Measurements from ENCODE around the gene RXFP4. TPM values are rescaled to one million over a fixed set of nuclear protein-coding genes. Genes with fewer than 3 reads are reported as not detected.
A peak's percentile ranks its signal among the peaks of the same experiment; 100 is the strongest.

Gene RXFP4
- total and polyA plus RNA-seq, 2 of the 13 experiments (the other 11 are each of a cell fraction or from before 2014, with no cell fraction given) = 0.38 to 1.4 TPM

DNA sequence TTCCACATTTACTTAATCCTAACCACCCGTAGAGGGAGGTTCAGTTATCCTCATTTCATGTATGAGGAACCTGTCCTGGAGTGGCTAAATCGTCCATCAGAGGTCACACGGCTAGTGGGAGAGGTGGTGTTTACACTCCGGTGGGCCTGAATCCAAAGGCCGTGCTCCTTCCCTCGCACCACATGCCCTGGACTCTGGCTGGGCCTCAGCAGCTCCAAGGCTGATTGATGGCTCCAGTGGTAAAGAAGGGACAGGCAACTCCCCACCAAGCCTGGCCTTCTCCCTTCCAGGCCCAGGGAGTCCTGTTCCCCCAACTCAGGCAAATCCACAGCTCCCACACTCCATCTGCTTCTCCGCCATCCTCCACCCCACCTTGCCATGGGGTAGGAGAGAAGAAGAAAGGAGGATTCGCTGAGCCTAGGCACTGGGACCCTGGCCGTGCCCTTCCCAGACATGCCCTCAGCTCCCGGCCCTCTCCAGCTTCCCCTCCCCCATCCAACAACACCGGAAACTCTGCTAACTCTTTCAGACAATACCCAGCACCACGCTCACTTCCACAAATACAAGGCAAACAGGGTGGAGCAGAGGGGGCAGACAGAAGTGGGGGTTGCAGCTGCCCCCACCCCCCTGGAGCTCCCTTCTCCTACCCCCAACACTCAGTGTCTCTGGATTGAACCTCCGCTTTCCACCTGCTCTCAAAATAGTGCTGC, 26.1 kb downstream of the RXFP4 start:
- intact Hi-C loops (cut with micrococcal nuclease; ENCODE audit: unreplicated experiment) = loop anchor here (1.0 kb wide), 1 partner anchor 14 kb away; no protein-coding TSS in a partner anchor
- ATAC-seq = peak; percentile 94
- Histone ChIP-seq H3K27me3 (ENCODE audit: control insufficient read depth in 1 of 2, insufficient read depth in 2 of 2, low read length in 2 of 2) (no peaks in the 10 kb centered on the region), H2AFZ (ENCODE audit: low read length) (no peak overlapping the region), H3K4me2 (ENCODE audit: low read depth, low read length) (peak overlapping the region; percentile 52), H3K79me2 (ENCODE audit: insufficient read depth, low read length) (peaks cover 27% of the 10 kb centered on the region), H3K9ac (ENCODE audit: insufficient read depth, low read depth, low read length) (peak overlapping the region; percentile 29), H3K36me3 (replicated peaks in 1 of 2; ENCODE audit: control insufficient read depth in 1 of 2, insufficient read depth in 2 of 2, low read length in 2 of 2) (peaks cover 26 to 53% of the 10 kb centered on the region in 2 experiments), H3K27ac (ENCODE audit: extremely low read length, insufficient read depth, low read length) (peak overlapping the region; percentile 86), H3K4me1 (ENCODE audit: insufficient read depth, low read length) (peaks cover 67% of the 10 kb centered on the region), H3K4me3 (replicated peaks in 1 of 3; ENCODE audit: insufficient read depth in 1 of 3, low read depth in 2 of 3, low read length in 3 of 3) (peak overlapping the region in 1 of 3 experiments; percentile 14; a peak in 1 of 6 replicates), H3K9me3 (ENCODE audit: low read length) (no peaks in the 10 kb centered on the region), H4K20me1 (ENCODE audit: insufficient read depth, low read length) (no peaks in the 10 kb centered on the region; the same call in 1 of the 2 replicates)
- POLR2A ChIA-PET = interaction anchor here (0.8 to 5.0 kb wide), 8 partner anchors 10 to 34 kb away, joined by 3 to 64 read pairs (median 5); partner anchors contain the start of genes ARHGEF2 and KHDC4
- BruUV-seq (replicated peaks) = no TSS peak
- FAIRE-seq = peak; percentile 90
- 31% methylated on average over 10 of the region's 13 CpGs for WGBS (ENCODE audit: low lambda C conversion rate)
- in situ Hi-C loops (cut with HindIII; ENCODE audit: extremely low pct_ligation_motif_present, low pct_unique_long_range_greater_than_20kb) = no loop called here
- DNase-seq (ENCODE audit: low spot score) = peak; percentile 69
- CTCF ChIA-PET (ENCODE audit: low intra/inter-chr PET ratio, low total read pairs) = no interaction called here
- TF ChIP-seq DNMT3B (CRISPR knock-in tag; conservative IDR thresholded peaks at IDR 0.05) = no peak
- no peak for TF ChIP-seq ZNF558 (CRISPR knock-in tag; IDR thresholded peaks at IDR 0.05; ENCODE audit: borderline replicate concordance)
- TF ChIP-seq ZNF343 (CRISPR knock-in tag; IDR thresholded peaks at IDR 0.05) = no peak
- TF ChIP-seq NFE2L1 (CRISPR knock-in tag; IDR thresholded peaks at IDR 0.05; ENCODE audit: borderline replicate concordance) = no peak
- TF ChIP-seq ATM (IDR thresholded peaks at IDR 0.05; ENCODE audit: borderline replicate concordance) = no peak
- TF ChIP-seq ZNF567 (CRISPR knock-in tag; IDR thresholded peaks at IDR 0.05; ENCODE audit: borderline replicate concordance) = no peak
- peak; percentile 81; the same call in 1 of the 2 replicates for TF ChIP-seq MEF2D (CRISPR knock-in tag; IDR thresholded peaks at IDR 0.05)
- no peak for TF ChIP-seq PRPF4 (IDR thresholded peaks at IDR 0.05; ENCODE audit: low read depth, low read length, poor library complexity, severe bottlenecking)
- peak; percentile 54 for TF ChIP-seq PBX2 (CRISPR knock-in tag; IDR thresholded peaks at IDR 0.05)
- peak; percentile 71; the same call in 1 of the 2 replicates for TF ChIP-seq ZNF878 (CRISPR knock-in tag; IDR thresholded peaks at IDR 0.05)
- TF ChIP-seq U2AF1 (optimal IDR thresholded peaks at IDR 0.05; ENCODE audit: low read depth, low read length) = no peak
- TF ChIP-seq HMG20B (CRISPR knock-in tag; conservative IDR thresholded peaks at IDR 0.05) = no peak
- peak; percentile 79; the same call in 1 of the 2 replicates for TF ChIP-seq NR2F6 (IDR thresholded peaks at IDR 0.05)
- peak; percentile 90 for TF ChIP-seq NR2F6 (CRISPR knock-in tag; IDR thresholded peaks at IDR 0.05)
- TF ChIP-seq STAT5B (CRISPR knock-in tag; IDR thresholded peaks at IDR 0.05) = 0 out of 2 replicates have a peak, but pooled peaks have one; percentile 57
- no peak for TF ChIP-seq ARHGAP35 (CRISPR knock-in tag; IDR thresholded peaks at IDR 0.05; ENCODE audit: borderline replicate concordance)
- TF ChIP-seq ATF1 (CRISPR knock-in tag; IDR thresholded peaks at IDR 0.05) = no peak
- no peak for TF ChIP-seq NAIF1 (CRISPR knock-in tag; IDR thresholded peaks at IDR 0.05; ENCODE audit: borderline replicate concordance)
- no peak for TF ChIP-seq NFE2L2 (IDR thresholded peaks at IDR 0.05; ENCODE audit: low read length)
- TF ChIP-seq ZSCAN29 (CRISPR knock-in tag; conservative IDR thresholded peaks at IDR 0.05) = no peak
- peak; percentile 97 for TF ChIP-seq ZFX (CRISPR knock-in tag; IDR thresholded peaks at IDR 0.05; ENCODE audit: low read depth)
- TF ChIP-seq ZNF749 (CRISPR knock-in tag; IDR thresholded peaks at IDR 0.05; ENCODE audit: borderline replicate concordance) = no peak
- no peak for TF ChIP-seq ZNF337 (CRISPR knock-in tag; IDR thresholded peaks at IDR 0.05; ENCODE audit: borderline replicate concordance, low read depth)
- no peak for TF ChIP-seq THYN1 (CRISPR knock-in tag; IDR thresholded peaks at IDR 0.05; ENCODE audit: borderline replicate concordance, low read depth)
- TF ChIP-seq, protein P1, sequence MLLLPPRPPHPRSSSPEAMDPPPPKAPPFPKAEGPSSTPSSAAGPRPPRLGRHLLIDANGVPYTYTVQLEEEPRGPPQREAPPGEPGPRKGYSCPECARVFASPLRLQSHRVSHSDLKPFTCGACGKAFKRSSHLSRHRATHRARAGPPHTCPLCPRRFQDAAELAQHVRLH (CRISPR knock-in tag; IDR thresholded peaks at IDR 0.05; ENCODE audit: borderline replicate concordance, low read depth) = 0 out of 2 replicates have a peak, but pooled peaks have one; percentile 61
- TF ChIP-seq ZNF850 (CRISPR knock-in tag; conservative IDR thresholded peaks at IDR 0.05) = no peak

All from HepG2 (cell line).